Measurements from ENCODE around the gene SKI.
A peak's percentile ranks its signal among the peaks of the same experiment; 100 is the strongest.

Gene SKI

DNA sequence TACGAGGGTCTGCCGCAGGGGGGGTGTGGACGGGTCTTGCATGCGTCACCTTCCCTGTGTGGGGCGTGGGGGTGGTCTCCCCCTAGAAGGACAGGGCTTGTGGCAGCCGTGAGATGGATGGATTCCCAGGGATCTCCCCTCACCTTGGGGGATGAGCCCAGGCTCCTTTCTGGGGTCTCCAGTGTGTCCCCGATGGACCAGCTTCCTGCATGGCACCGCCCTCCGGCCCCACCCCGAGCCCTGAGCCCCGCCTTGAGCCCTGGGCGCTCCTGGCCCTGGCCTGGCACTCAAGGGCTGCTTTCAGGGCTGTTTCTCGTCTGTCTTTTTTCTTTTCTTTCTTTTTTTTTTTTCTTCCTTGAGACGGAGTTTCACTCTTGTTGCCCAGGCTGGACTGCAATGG, 59.5 kb downstream of the SKI start:
- TF ChIP-seq, protein P1, sequence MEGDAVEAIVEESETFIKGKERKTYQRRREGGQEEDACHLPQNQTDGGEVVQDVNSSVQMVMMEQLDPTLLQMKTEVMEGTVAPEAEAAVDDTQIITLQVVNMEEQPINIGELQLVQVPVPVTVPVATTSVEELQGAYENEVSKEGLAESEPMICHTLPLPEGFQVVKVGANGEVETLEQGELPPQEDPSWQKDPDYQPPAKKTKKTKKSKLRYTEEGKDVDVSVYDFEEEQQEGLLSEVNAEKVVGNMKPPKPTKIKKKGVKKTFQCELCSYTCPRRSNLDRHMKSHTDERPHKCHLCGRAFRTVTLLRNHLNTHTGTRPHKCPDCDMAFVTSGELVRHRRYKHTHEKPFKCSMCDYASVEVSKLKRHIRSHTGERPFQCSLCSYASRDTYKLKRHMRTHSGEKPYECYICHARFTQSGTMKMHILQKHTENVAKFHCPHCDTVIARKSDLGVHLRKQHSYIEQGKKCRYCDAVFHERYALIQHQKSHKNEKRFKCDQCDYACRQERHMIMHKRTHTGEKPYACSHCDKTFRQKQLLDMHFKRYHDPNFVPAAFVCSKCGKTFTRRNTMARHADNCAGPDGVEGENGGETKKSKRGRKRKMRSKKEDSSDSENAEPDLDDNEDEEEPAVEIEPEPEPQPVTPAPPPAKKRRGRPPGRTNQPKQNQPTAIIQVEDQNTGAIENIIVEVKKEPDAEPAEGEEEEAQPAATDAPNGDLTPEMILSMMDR (IDR thresholded peaks at IDR 0.05; ENCODE audit: low read depth, low read length, missing control alignments) = no peak
- no peak for DNase-seq (ENCODE audit: low read depth)
- H3K4me3 ChIP-seq (ENCODE audit: low read depth, low read length) = no peak overlapping the region
- in situ Hi-C loops (cut with HindIII; ENCODE audit: low sequenced_read_pairs) = no loop called here

DNA sequence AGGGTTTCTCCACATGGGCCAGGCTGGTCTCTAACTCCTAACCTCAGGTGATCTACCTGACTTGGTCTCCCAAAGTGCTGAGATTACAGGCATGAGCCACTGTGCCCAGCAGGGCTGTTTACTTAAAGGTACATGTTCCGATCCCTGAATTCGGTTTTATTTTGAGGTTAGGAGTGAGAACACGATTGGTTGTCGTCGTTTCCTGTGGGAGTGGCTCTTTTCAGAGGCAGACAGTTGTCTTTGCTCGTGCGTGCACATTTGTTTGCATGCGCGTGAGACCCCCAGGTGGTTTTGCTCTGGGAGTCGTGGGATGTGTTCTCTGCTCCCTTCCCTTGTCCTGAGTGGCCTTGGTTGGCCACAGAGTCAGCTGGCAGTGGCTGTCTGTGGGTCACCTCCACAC, 60.2 kb downstream of the SKI start:
- TF ChIP-seq, protein P1 (IDR thresholded peaks at IDR 0.05; ENCODE audit: low read depth, low read length, missing control alignments) = no peak
- DNase-seq (ENCODE audit: low read depth) = no peak
- in situ Hi-C loops (cut with HindIII; ENCODE audit: low sequenced_read_pairs) = no loop called here
- H3K4me3 ChIP-seq (ENCODE audit: low read depth, low read length) = no peak overlapping the region

DNA sequence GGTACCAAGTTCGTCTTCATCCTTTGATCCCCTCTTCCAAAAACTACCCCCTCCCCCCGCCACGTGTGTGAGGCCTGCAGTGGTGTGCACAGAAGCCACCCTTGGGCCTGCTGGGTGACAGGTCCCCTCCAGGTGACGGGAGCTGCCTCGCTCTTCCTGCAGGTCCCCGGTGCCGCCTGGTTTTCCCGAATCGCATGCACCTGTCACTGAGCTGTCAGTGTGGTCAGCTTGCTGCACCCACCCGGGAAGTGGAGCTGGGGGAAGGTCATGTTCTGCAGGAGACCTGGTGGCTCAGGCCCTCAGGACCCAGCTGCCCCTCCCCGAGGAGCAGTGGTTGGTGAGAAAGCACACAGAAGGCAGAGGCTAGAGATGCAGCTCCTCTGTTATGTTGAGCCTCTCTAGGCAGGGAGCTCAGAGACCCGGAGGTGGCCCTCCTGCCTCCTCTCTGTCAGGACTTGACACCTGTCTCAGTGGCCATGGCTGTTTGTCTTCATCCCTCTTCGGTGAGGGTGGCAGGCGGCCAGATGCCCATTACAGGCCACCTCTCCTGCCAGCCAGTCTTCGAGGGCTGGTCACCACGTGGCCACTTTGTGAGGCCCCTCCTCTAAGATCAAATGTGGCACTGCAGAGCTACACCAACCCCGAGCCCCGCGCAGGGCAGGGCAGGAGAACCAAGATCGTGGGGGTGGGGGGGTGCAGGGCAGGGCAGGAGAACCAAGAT, 60.9 kb downstream of the SKI start:
- in situ Hi-C loops (cut with HindIII; ENCODE audit: low sequenced_read_pairs) = no loop called here
- no peak for DNase-seq (ENCODE audit: low read depth)
- H3K4me3 ChIP-seq (ENCODE audit: low read depth, low read length) = no peak overlapping the region
- TF ChIP-seq, protein P1 (IDR thresholded peaks at IDR 0.05; ENCODE audit: low read depth, low read length, missing control alignments) = no peak

DNA sequence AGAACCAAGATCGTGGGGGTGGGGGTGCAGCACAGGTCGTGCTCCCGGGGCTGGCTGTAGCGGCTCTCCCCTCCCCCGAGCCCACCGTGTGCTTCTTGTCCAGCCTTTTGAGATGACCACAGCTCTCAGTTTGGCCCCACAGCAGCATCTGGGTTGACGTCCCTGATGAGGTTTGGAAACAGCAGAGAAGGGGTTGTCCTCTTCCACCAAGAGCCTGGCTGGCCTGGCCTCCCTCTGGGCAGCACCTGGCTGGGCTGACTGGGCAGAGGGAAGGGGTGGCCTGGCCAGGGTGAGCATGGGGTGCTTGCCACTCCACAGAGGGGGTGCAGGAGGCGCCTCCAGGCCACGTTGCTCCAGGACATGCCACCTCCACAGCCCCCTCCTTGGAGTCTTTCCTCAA, 61.5 kb downstream of the SKI start:
- no peak for DNase-seq (ENCODE audit: low read depth)
- in situ Hi-C loops (cut with HindIII; ENCODE audit: low sequenced_read_pairs) = no loop called here
- TF ChIP-seq, protein P1 (IDR thresholded peaks at IDR 0.05; ENCODE audit: low read depth, low read length, missing control alignments) = no peak
- H3K4me3 ChIP-seq (ENCODE audit: low read depth, low read length) = no peak overlapping the region

DNA sequence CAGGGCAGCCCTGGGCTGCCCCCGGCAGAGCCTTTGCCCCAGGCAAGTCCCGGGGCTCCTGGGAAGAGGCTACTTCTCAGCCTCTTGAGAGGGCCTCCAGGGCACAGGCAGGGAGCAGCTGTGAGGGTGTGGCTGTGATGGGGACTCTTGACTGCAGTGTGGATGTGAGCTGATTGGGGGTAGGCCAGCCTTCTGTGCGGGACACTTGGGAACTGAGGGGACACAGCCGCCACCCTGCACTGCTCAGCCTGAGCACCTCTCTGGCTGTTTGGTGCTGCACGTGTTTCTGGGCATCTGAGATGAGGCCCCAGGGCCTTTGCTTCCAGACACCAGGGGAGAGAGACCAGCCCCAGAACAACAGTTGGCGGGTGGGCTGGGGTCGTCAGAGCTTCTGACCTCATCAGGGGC, 62.1 kb downstream of the SKI start:
- in situ Hi-C loops (cut with HindIII; ENCODE audit: low sequenced_read_pairs) = no loop called here
- no peak for DNase-seq (ENCODE audit: low read depth)
- TF ChIP-seq, protein P1 (IDR thresholded peaks at IDR 0.05; ENCODE audit: low read depth, low read length, missing control alignments) = no peak
- H3K4me3 ChIP-seq (ENCODE audit: low read depth, low read length) = no peak overlapping the region

DNA sequence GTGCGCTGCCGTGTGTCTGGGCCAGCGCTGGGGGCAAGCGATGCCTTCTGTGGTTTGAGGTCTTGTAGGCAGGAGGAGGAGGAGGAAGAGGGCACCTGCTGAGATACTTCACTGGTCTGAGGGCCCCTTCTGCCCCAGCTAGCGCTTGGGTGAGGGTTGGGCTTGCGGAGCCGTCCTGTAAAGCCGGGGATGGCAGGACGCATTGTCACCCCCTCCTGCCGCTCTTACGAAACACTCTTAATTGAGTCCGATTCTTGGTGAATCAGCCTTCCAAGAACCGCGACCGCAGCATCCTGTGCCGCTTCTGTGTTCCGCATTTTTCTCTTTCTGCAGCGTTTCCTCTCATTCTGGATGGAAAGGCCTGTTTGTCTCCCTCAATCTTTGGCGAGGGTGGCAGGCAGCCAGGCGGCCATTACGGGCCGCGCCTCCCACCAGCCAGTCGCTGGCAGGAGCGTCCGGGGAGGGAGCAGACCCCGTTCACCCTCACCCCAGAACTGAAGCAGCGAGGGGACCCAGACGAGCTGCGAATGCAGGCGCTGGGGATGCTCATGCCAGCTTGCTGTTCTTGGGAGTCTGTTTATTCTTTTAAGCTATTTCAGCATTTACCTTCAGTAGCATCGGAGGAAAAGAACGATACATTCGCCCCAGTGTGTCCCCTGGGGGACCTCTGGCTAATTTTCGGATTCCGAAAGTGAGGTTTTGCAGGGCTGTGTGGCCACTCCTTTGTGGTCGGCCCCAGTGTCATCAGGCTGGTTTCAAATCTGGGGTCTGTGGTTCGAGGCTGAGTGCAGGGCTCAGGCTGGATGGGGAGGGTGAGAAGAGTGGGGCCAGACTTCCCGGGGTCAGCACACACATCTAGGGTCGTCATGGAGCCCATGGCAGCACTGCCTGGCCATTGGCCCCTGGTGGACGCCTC, 62.7 kb downstream of the SKI start:
- in situ Hi-C loops (cut with HindIII; ENCODE audit: low sequenced_read_pairs) = no loop called here
- peak overlapping the region; percentile 26 for H3K4me3 ChIP-seq (ENCODE audit: low read depth, low read length)
- DNase-seq (ENCODE audit: low read depth) = peak; percentile 98
- TF ChIP-seq, protein P1 (IDR thresholded peaks at IDR 0.05; ENCODE audit: low read depth, low read length, missing control alignments) = no peak

Data from astrocyte of the cerebellum (primary cell).